Loucy (cell line): ENCODE results near the gene MIS18BP1.
A peak's percentile ranks its signal among the peaks of the same experiment; 100 is the strongest.

Source experiments
- EZH2phosphoT487 ChIP-seq: fragments of 200-600 bp; IDR thresholded peaks from 2 replicates; pipeline ENCODE4 v1.6.1; 2018; ENCODE audit warnings: antibody characterized with exemption, mild to moderate bottlenecking, moderate library complexity, borderline replicate concordance
- TF ChIP-seq, protein P1 (sequence below): fragments of 200-600 bp; sonication (generic); conservative IDR thresholded peaks from 2 replicates; pipeline ENCODE4 v1.5.1; 2014; ENCODE audit warnings: mild to moderate bottlenecking, antibody characterized with exemption, low read length

DNA sequence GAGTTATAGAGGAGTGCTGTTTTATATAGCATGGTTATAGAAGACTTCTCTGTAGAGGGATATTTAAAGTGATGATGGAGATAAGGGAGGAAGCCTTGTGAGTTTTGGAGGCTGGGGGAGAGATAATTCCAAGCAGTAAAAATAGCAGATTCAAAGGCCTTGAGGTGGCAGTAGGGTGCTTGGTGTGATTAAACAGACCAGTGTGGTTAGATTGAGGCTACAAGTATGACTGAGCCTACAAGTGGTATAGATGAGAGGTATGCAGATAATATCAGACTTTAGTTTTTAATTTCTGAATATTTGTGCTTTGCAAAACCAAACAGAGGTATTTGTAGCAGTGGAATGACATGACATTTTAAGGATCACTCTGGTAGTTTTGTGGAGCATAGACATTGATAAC lies 96.9 kb downstream of the MIS18BP1 start:
- TF ChIP-seq, protein P1, sequence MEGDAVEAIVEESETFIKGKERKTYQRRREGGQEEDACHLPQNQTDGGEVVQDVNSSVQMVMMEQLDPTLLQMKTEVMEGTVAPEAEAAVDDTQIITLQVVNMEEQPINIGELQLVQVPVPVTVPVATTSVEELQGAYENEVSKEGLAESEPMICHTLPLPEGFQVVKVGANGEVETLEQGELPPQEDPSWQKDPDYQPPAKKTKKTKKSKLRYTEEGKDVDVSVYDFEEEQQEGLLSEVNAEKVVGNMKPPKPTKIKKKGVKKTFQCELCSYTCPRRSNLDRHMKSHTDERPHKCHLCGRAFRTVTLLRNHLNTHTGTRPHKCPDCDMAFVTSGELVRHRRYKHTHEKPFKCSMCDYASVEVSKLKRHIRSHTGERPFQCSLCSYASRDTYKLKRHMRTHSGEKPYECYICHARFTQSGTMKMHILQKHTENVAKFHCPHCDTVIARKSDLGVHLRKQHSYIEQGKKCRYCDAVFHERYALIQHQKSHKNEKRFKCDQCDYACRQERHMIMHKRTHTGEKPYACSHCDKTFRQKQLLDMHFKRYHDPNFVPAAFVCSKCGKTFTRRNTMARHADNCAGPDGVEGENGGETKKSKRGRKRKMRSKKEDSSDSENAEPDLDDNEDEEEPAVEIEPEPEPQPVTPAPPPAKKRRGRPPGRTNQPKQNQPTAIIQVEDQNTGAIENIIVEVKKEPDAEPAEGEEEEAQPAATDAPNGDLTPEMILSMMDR: peak; percentile 31; the same call in 1 of the 2 replicates
- no peak for TF ChIP-seq EZH2phosphoT487
